Adrenal gland (tissue), 5 donors: ENCODE measurements around the gene SETD2.

Source experiments
- POLR2A ChIP-seq, 2 donors: fragments of 450-650 bp; IDR thresholded peaks; one replicate each; pipeline ENCODE4 v1.6.1; 2017; ENCODE audit warnings: antibody characterized with exemption in 2 of 2, mild to moderate bottlenecking in 2 of 2, moderate library complexity in 1 of 2
- TF ChIP-seq, protein P1 (sequence below), 6 experiments: fragments of 450-650 bp in 4 of 6; fragments of 200-600 bp in 2 of 6; sonication (generic) in 1 of 6; IDR thresholded peaks; 1 replicate in 5 of 6; 2 replicates in 1 of 6; pipeline versions ENCODE4 v1.5.1 to v1.8.0; 2016 to 2021; ENCODE audit warnings: antibody characterized with exemption in 6 of 6, mild to moderate bottlenecking in 2 of 6, moderate library complexity in 1 of 6
- donor health status: DM: no; HTN: no; CAD: no.

DNA sequence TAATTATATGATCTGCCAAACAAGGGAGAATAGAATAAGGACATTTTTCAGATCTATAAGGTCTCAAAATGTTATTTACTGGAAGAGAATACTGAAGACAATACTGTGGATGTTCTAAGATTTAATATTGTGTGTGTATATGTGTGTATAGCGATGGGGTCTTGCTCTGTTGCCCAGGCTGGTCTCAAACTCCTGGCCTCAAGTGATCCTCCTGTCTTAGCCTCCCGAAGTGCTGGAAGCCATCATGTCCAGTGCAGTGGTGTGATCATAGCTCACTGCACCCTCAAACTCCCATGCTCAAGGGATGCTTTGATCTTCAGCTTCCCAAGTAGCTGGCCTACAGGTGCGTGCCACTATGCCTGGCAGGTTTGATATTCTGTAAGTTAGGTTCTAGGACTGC is 93.1 kb downstream of the SETD2 start:
- no peak for TF ChIP-seq POLR2A (IDR thresholded peaks at IDR 0.05)
- TF ChIP-seq, protein P1, sequence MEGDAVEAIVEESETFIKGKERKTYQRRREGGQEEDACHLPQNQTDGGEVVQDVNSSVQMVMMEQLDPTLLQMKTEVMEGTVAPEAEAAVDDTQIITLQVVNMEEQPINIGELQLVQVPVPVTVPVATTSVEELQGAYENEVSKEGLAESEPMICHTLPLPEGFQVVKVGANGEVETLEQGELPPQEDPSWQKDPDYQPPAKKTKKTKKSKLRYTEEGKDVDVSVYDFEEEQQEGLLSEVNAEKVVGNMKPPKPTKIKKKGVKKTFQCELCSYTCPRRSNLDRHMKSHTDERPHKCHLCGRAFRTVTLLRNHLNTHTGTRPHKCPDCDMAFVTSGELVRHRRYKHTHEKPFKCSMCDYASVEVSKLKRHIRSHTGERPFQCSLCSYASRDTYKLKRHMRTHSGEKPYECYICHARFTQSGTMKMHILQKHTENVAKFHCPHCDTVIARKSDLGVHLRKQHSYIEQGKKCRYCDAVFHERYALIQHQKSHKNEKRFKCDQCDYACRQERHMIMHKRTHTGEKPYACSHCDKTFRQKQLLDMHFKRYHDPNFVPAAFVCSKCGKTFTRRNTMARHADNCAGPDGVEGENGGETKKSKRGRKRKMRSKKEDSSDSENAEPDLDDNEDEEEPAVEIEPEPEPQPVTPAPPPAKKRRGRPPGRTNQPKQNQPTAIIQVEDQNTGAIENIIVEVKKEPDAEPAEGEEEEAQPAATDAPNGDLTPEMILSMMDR (IDR thresholded peaks at IDR 0.05): no peak
